ENCODE data around the gene SSRP1. TPM values are rescaled to one million over a fixed set of nuclear protein-coding genes. Genes with fewer than 3 reads are reported as not detected.
A peak's percentile ranks its signal among the peaks of the same experiment; 100 is the strongest.

Gene SSRP1
- total and polyA plus RNA-seq, 2 of the 13 experiments (the other 11 are each of a cell fraction or from before 2014, with no cell fraction given) = 93.6 to 129 TPM

GRCh38 chr11:57313071-57313787 is 22.5 kb downstream of the SSRP1 start (continued):
- TF ChIP-seq, protein P1, sequence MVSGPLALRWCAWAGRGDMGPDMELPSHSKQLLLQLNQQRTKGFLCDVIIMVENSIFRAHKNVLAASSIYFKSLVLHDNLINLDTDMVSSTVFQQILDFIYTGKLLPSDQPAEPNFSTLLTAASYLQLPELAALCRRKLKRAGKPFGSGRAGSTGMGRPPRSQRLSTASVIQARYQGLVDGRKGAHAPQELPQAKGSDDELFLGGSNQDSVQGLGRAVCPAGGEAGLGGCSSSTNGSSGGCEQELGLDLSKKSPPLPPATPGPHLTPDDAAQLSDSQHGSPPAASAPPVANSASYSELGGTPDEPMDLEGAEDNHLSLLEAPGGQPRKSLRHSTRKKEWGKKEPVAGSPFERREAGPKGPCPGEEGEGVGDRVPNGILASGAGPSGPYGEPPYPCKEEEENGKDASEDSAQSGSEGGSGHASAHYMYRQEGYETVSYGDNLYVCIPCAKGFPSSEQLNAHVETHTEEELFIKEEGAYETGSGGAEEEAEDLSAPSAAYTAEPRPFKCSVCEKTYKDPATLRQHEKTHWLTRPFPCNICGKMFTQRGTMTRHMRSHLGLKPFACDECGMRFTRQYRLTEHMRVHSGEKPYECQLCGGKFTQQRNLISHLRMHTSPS (CRISPR knock-in tag; IDR thresholded peaks at IDR 0.05; ENCODE audit: low read depth) = no peak
- TF ChIP-seq ZSCAN21 (CRISPR knock-in tag; IDR thresholded peaks at IDR 0.05; ENCODE audit: borderline replicate concordance) (0 out of 2 replicates have a peak, but pooled peaks have one; percentile 20), ZNF780A (CRISPR knock-in tag; IDR thresholded peaks at IDR 0.05) (no peak), HOMEZ (CRISPR knock-in tag; IDR thresholded peaks at IDR 0.05; ENCODE audit: low read depth) (no peak), ZNF24 (IDR thresholded peaks at IDR 0.05) (no peak), MYC (CRISPR knock-in tag; IDR thresholded peaks at IDR 0.05; ENCODE audit: borderline replicate concordance) (no peak), HDAC1 (CRISPR knock-in tag; IDR thresholded peaks at IDR 0.05) (peak; percentile 41; the same call in 1 of the 2 replicates), PTBP1 (IDR thresholded peaks at IDR 0.05; ENCODE audit: low read depth, low read length, poor library complexity, severe bottlenecking) (no peak), ZNF724P (CRISPR knock-in tag; IDR thresholded peaks at IDR 0.05; ENCODE audit: borderline replicate concordance) (no peak), ZNF33B (CRISPR knock-in tag; IDR thresholded peaks at IDR 0.05) (peak; percentile 53; the same call in 1 of the 2 replicates), NFRKB (IDR thresholded peaks at IDR 0.05) (no peak), ZNF770 (CRISPR knock-in tag; IDR thresholded peaks at IDR 0.05) (peak; percentile 49; the same call in 1 of the 2 replicates), ZNF264 (CRISPR knock-in tag; IDR thresholded peaks at IDR 0.05) (no peak), RORA (CRISPR knock-in tag; IDR thresholded peaks at IDR 0.05) (no peak), NONO (IDR thresholded peaks at IDR 0.05) (no peak), NONO (CRISPR knock-in tag; conservative IDR thresholded peaks at IDR 0.05) (0 out of 2 replicates have a peak, but pooled peaks have one; percentile 19), ZNF329 (CRISPR knock-in tag; IDR thresholded peaks at IDR 0.05; ENCODE audit: low read depth) (no peak), ZBTB4 (CRISPR knock-in tag; IDR thresholded peaks at IDR 0.05; ENCODE audit: borderline replicate concordance) (peak; percentile 80; the same call in 1 of the 2 replicates), GABPA (IDR thresholded peaks at IDR 0.05; ENCODE audit: low read depth, low read length) (no peak), GABPA (CRISPR knock-in tag; IDR thresholded peaks at IDR 0.05; ENCODE audit: low read depth) (no peak), ZNF446 (CRISPR knock-in tag; IDR thresholded peaks at IDR 0.05) (no peak), SMARCC2 (IDR thresholded peaks at IDR 0.05) (no peak)

Data from HepG2 (cell line).